Fibroblast of mammary gland (primary cell): ENCODE results near the gene SPEM3.

Source experiments
- DNase-seq: peaks from one replicate; pipeline ENCODE4 v3.0.0-alpha.2; 2010; ENCODE audit warnings: low read depth
- H3K4me3 ChIP-seq: 2 replicates; pipeline ENCODE4 v1.5.1; 2011; ENCODE audit warnings: low read depth, mild to moderate bottlenecking, low read length, moderate library complexity; ENCODE audit not compliant: control insufficient read depth
- TF ChIP-seq, protein P1 (sequence below): conservative IDR thresholded peaks from 2 replicates; pipeline ENCODE4 v1.5.1; 2011; ENCODE audit warnings: low read depth, low read length, inconsistent platforms; ENCODE audit not compliant: control insufficient read depth, insufficient read depth

The SPEM3 gene

DNA sequence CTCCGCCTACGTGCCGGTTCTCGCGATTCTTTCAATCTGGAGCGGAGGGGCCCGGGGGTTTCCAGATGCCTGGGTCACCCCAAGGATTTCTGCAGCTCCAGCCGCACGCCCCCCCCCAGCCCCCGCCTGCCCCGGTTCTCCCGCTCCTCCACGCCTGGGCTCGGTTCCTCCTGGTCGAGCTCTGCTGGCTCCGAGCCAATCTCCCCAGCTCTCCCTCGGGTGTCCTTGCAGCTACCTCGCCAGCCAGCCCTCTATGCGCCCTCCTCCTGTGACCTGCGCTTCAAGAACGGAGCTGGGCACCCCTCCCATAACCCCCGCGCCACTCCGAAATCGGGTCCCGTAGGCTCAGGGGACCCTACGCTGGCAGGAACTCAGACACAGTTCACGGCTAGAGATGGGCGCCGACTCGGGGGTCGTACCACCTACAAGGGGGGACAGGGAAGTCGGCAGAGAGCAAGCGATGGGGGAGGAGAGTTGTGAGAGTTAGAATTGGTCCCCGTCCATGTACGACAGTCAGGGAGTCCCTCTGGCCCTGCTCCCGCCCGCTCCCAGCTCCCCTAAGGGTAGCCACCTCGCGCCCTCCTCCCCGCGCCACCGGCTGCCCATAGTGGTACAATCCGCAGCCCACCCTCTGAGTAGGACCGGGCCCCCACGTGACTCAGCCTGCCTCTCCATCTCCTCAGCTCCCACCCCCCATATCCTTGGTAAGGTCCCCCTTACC, 11.6 kb downstream of the SPEM3 start:
- DNase-seq = no peak
- TF ChIP-seq, protein P1, sequence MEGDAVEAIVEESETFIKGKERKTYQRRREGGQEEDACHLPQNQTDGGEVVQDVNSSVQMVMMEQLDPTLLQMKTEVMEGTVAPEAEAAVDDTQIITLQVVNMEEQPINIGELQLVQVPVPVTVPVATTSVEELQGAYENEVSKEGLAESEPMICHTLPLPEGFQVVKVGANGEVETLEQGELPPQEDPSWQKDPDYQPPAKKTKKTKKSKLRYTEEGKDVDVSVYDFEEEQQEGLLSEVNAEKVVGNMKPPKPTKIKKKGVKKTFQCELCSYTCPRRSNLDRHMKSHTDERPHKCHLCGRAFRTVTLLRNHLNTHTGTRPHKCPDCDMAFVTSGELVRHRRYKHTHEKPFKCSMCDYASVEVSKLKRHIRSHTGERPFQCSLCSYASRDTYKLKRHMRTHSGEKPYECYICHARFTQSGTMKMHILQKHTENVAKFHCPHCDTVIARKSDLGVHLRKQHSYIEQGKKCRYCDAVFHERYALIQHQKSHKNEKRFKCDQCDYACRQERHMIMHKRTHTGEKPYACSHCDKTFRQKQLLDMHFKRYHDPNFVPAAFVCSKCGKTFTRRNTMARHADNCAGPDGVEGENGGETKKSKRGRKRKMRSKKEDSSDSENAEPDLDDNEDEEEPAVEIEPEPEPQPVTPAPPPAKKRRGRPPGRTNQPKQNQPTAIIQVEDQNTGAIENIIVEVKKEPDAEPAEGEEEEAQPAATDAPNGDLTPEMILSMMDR = no peak
- peak overlapping the region; percentile 13 for H3K4me3 ChIP-seq

DNA sequence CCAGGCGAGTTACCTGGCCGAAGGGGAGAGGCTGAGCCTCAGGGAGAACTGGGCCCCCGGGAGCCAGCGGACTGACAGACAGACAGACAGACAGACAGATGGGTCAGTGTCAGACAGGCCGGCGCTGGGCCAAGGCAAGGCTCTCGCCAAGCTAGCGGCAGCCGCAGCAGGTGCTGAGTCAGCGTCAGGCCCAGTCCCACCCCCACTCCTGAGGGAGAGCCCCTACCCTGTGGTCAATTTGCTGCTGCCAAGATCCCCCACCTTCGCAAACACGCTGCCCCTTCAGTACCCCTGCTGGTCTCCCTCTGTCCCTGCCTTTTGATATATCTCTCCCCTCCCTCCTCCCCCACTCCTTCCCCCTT, 12.2 kb downstream of the SPEM3 start:
- DNase-seq = peak; percentile 41
- TF ChIP-seq, protein P1 = peak; percentile 5
- H3K4me3 ChIP-seq = no peak overlapping the region

GRCh38 chr17:7441266-7441665, 12.6 kb downstream of the SPEM3 start:
- no peak overlapping the region for H3K4me3 ChIP-seq
- TF ChIP-seq, protein P1 = no peak
- no peak for DNase-seq

DNA sequence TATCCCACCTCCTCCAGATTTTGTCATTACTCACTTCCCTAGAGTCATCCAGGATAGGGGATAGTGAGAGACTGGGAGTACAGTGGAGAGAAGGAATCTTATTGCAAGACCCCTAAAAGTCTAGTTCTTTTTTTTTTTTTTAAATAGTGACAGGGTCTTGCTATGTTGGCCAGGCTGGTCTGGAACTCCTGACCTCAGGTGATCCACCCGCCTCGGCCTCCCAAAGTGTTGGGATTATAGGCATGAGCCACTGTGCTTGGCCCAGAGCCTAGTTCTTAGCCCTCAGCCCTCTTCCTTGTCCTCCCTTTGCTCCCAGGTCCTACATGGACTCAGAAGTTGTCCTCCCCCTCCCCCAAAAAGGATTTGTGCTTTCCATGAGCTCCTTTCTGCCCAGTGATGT, 13.5 kb downstream of the SPEM3 start:
- TF ChIP-seq, protein P1 = no peak
- no peak for DNase-seq
- H3K4me3 ChIP-seq = no peak overlapping the region

DNA sequence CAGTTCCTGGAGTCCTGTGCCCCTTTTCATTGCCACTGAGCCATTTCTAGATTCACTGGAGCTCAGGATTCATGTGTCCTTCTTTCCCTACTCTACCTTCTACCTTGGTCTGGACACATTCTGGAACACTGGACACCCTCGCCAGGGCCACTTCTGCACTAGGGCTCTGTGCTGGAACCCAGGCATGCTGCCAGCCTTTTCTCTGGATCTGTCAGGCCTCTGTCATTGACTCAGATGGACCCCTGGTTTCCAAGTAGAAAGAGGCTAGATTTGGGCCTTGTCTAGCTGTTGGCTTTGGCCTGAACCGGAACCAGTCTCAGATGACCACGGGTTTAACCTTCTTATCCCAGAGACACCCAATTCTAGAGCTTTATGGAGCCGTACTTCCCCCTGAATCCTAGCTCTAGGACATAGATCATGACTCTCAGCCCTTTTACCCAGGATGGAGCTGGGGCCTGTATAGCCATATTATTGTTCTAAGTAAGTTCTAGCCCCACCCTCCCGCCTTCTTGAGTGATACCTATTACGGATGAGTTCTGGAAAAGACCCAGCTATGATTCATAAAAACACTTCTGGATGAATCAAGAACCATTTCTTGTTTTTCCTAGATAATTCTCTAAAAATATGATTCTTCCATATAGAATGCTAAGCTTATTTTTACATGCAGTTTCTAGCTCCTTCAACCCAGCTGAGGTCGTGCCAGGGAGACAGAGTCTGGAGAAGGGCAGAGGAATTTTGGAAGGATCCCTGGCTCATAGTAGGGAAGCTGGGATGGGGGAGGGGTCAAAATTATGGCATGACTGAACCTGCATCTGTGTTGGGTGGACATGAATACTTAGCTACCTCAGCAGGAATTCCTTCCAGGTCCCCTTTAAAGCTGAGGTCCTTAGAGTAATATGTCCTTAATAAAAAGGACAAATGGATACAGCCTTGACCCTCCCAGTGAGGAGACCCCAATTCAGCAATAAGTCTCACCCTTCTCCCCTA, 15.1 kb downstream of the SPEM3 start:
- TF ChIP-seq, protein P1 = no peak
- no peak overlapping the region for H3K4me3 ChIP-seq

GRCh38 chr17:7444682-7445618, 16.3 kb downstream of the SPEM3 start, which contains the start of gene CHRNB1:
CHRNB1 (plus strand) TSS chr17:7445061; CDS start chr17:7445128, 67 bp downstream.
- peak; percentile 21 for DNase-seq
- peak within 1 kb of the TSS; percentile 32 for H3K4me3 ChIP-seq
- TF ChIP-seq, protein P1 = no peak

More for the DNA sequence above, 15.1 kb downstream of the SPEM3 start:
- DNase-seq = peak; percentile 80
